CD8-positive, alpha-beta memory T cell (primary cell): ENCODE results near the gene DYNLL1. TPM values are rescaled to one million over a fixed set of nuclear protein-coding genes. Genes with fewer than 3 reads are reported as not detected.

Source experiments
- CTCF ChIA-PET: fragments of 350-600 bp; sonication (Branson Sonifier 250); formaldehyde crosslinking; loops from one replicate; lab custom pipeline; 2021; ENCODE audit warnings: antibody characterized with exemption; lab: Charles Lee
- POLR2A ChIA-PET: fragments of 350-600 bp; sonication (Branson Sonifier 250); formaldehyde crosslinking; loops from one replicate; lab custom pipeline; 2021; ENCODE audit warnings: antibody characterized with exemption; lab: Charles Lee
- DNase-seq, 5 donors: peaks; one replicate each; pipeline versions ENCODE4 v3.0.0 to v3.0.0-alpha.2; 2020 to 2022; ENCODE audit warnings: mixed read lengths in 1 of 5
- H3K27ac ChIP-seq: one replicate; pipeline ENCODE4 v1.7.0; 2013; ENCODE audit warnings: low read depth, mild to moderate bottlenecking, low read length, moderate library complexity
- H3K27me3 ChIP-seq: 2 replicates; pipeline ENCODE4 v1.7.0; 2013; ENCODE audit warnings: low read length, mild to moderate bottlenecking; ENCODE audit not compliant: insufficient read depth, poor library complexity, severe bottlenecking
- H3K36me3 ChIP-seq: 2 replicates; pipeline ENCODE4 v1.7.0; 2013; ENCODE audit warnings: mild to moderate bottlenecking, low read length, moderate library complexity; ENCODE audit not compliant: insufficient read depth
- H3K4me1 ChIP-seq: 2 replicates; pipeline ENCODE4 v1.7.0; 2013; ENCODE audit warnings: mild to moderate bottlenecking, low read length, moderate library complexity; ENCODE audit not compliant: insufficient read depth
- H3K4me3 ChIP-seq: 2 replicates; pipeline ENCODE4 v1.7.0; 2013; ENCODE audit warnings: mild to moderate bottlenecking, low read length
- H3K9me3 ChIP-seq: 2 replicates; pipeline ENCODE4 v1.7.0; 2013; ENCODE audit warnings: mild to moderate bottlenecking, low read length
- H3K27ac Mint-ChIP-seq, 8 donors: one replicate each; pipeline ENCODE4 v1.8.0; 2020 to 2021; ENCODE audit warnings: mixed read lengths in 8 of 8, mild to moderate bottlenecking in 6 of 8, inconsistent platforms in 3 of 8, moderate library complexity in 3 of 8
- H3K27me3 Mint-ChIP-seq, 2 donors: one replicate each; pipeline ENCODE4 v1.8.0; 2020 to 2021; ENCODE audit warnings: mixed read lengths in 2 of 2, mild to moderate bottlenecking in 1 of 2, moderate library complexity in 1 of 2
- H3K36me3 Mint-ChIP-seq, 3 donors: one replicate each; pipeline ENCODE4 v1.8.0; 2020 to 2021; ENCODE audit warnings: mixed read lengths in 3 of 3, inconsistent platforms in 1 of 3, mild to moderate bottlenecking in 1 of 3
- H3K4me1 Mint-ChIP-seq, 3 donors: one replicate each; pipeline ENCODE4 v1.8.0; 2020 to 2021; ENCODE audit warnings: mixed read lengths in 3 of 3, inconsistent platforms in 1 of 3, mild to moderate bottlenecking in 1 of 3
- H3K4me3 Mint-ChIP-seq, 7 donors: one replicate each; pipeline ENCODE4 v1.8.0; 2020 to 2021; ENCODE audit warnings: mixed read lengths in 7 of 7, mild to moderate bottlenecking in 6 of 7, moderate library complexity in 4 of 7, inconsistent platforms in 2 of 7
- H3K9me3 Mint-ChIP-seq, 5 donors: one replicate each; pipeline ENCODE4 v1.8.0; 2020 to 2022; ENCODE audit warnings: mixed read lengths in 5 of 5, mild to moderate bottlenecking in 3 of 5, moderate library complexity in 2 of 5, inconsistent platforms in 1 of 5
- polyA plus RNA-seq: library from polyadenylated mRNA; unstranded; fragments of 300-500 nt; fragmentation: Illumina TruSeq; gene quantifications from one replicate; pipeline ENCODE4 v1.2.3, GENCODE V29; 2021
- total RNA-seq, 2 experiments: library from RNA; stranded (reverse); gene quantifications; one replicate each; pipeline ENCODE4 v1.2.3, GENCODE V29; 2021

DYNLL1 gene
- total and polyA plus RNA-seq, 3 experiments from 2014 or later = 288 to 304 (median 296) TPM

DNA sequence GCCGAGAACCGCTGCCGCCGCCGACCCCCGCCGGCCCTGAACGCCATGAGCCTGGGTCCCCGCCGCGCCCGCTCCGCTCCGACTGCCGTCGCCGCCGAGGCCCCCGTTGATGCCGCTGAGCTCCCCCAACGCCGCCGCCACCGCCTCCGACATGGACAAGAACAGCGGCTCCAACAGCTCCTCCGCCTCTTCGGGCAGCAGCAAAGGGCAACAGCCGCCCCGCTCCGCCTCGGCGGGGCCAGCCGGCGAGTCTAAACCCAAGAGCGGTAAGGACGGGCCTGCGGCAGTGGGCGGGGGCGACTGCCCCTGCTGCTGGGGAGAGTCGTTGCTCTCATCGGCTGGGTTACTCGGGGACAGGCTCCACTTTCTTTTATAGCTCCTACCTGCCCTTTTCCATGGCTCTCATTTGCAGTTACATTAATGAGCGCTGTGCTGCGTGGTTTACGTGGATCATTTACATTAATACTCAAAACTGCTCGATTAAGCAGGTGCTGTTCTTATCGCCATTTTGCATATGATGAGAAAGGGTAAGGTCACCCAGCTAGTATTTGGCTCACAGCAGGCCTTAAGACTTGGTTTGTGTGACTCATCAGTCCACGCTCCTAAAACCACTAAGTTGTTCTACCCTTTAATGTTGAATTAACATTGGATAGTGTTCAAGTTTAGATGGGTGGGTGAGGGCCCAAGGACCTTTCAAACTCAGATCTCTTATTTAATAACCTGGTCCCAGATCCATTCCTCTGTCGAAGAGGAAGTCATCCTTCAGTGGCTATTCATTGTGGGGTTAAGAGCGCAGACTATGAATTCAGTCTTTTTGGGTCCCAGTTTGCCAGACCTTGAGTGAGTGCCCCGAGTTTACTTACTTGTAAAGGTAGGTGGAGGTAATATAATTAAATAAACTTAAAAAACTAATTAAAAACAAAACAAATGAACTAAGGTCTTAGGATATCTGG lies 39.1 kb downstream of the DYNLL1 start:
- Mint-ChIP-seq H3K27ac (peak overlapping the region; percentile 92 to 99 (median 94)), H3K36me3 (peaks cover 0 to 45% (median 7%) of the 10 kb centered on the region in 3 donors), H3K4me1 (peaks cover 47 to 60% (median 55%) of the 10 kb centered on the region in 3 donors), H3K27me3 (peaks cover 0 to 2% of the 10 kb centered on the region in 2 donors), H3K4me3 (peak overlapping the region; percentile 90 to 98 (median 95)), H3K9me3 (no peaks in the 10 kb centered on the region)
- no peaks in the 10 kb centered on the region for H3K9me3 ChIP-seq
- peak in 4 of 5 donors; percentile 37 to 70 (median 39) for DNase-seq
- peak overlapping the region; percentile 86 for H3K27ac ChIP-seq
- ChIA-PET CTCF (interaction anchor here (0.7 to 3.2 kb wide), 2 partner anchors 19 to 66 kb away, joined by 3 to 13 read pairs; partner anchors contain the start of gene SRSF9), POLR2A (interaction anchor here (0.6 to 1.2 kb wide), 7 partner anchors 32 to 243 kb away, joined by 3 to 7 read pairs (median 4); partner anchors contain the start of genes POP5 and RNU4-2)
- peaks cover 4% of the 10 kb centered on the region for H3K36me3 ChIP-seq
- no peaks in the 10 kb centered on the region for H3K27me3 ChIP-seq
- H3K4me3 ChIP-seq = peak overlapping the region; percentile 68
- peaks cover 47% of the 10 kb centered on the region for H3K4me1 ChIP-seq

DNA sequence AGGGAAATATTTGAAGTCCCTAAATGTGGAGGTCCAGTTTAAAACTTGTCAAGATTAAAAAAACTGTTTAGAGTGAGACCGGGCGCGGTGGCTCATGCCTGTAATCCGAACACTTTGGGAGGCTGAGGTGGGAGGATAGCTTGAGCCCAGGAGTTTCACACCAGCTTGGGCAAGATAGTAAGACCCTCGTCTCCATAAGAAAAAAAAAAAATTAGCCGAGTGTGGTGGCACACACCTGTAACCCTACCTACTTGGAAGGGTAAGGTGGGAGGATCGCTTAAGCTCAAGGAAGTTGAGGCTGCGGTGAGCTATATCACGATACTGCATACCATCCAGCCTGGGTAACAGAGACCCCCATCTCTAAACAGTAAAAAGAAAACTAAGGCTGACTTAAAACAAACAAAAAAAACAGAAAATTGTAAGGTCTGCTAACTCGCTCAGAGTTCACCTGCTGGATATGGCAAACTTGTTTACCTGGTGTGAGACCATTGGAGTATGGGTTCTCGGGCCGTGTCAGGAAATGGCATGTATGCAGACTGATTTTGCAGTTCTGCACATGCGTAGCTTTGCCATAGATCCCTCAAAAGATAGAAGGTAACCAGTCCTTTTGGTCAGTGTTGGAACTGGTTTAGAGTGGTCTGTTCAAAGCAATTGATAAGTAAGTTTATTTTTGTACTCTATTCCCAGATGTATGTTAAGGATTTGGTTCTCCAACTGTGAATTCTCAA lies 40.3 kb downstream of the DYNLL1 start:
- H3K27me3 Mint-ChIP-seq = peaks cover 0 to 2% of the 10 kb centered on the region in 2 donors
- POLR2A ChIA-PET = no interaction called here
- peak overlapping the region; percentile 90 to 98 (median 95) for H3K4me3 Mint-ChIP-seq
- no peaks in the 10 kb centered on the region for H3K9me3 ChIP-seq
- H3K27ac Mint-ChIP-seq = peak overlapping the region; percentile 29 to 95 (median 90)
- peak overlapping the region; percentile 55 for H3K4me3 ChIP-seq
- H3K27me3 ChIP-seq = no peaks in the 10 kb centered on the region
- H3K36me3 Mint-ChIP-seq = peaks cover 0 to 55% (median 9%) of the 10 kb centered on the region in 3 donors
- H3K4me1 Mint-ChIP-seq = peaks cover 55 to 69% (median 61%) of the 10 kb centered on the region in 3 donors
- peaks cover 4% of the 10 kb centered on the region for H3K36me3 ChIP-seq
- H3K9me3 Mint-ChIP-seq = no peaks in the 10 kb centered on the region
- peak overlapping the region; percentile 86 for H3K27ac ChIP-seq
- DNase-seq = peak in 3 of 5 donors; percentile 12 to 31 (median 13)
- peaks cover 59% of the 10 kb centered on the region for H3K4me1 ChIP-seq
- CTCF ChIA-PET = interaction anchor here (1.1 to 3.2 kb wide), 2 partner anchors 40 to 67 kb away, joined by 3 to 13 read pairs; partner anchors contain the start of gene SRSF9

DNA sequence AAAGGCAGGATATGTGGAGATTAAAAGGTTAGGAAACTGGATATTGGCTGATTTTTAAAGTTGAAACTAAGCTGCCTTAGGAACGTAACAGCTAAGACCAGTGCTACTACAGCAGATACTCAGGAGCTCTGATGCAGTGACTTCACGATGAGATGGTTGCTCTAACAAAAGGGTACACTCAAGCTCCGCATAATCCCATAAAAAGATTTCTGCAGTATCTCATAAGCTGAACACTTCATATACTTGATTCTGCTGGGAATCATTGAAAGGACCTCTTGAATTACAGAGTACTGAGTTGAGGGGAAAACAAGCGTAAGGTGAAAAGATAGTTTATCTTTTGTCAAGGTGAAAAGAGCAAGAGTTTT lies 41.9 kb downstream of the DYNLL1 start:
- H3K4me1 ChIP-seq = peaks cover 64% of the 10 kb centered on the region
- no peaks in the 10 kb centered on the region for H3K27me3 ChIP-seq
- H3K27ac Mint-ChIP-seq = peak overlapping the region in 7 of 8 donors; percentile 30 to 92 (median 84)
- H3K9me3 Mint-ChIP-seq = no peaks in the 10 kb centered on the region
- peaks cover 0 to 2% of the 10 kb centered on the region in 2 donors for H3K27me3 Mint-ChIP-seq
- H3K27ac ChIP-seq = no peak overlapping the region
- DNase-seq = no peak
- H3K4me3 Mint-ChIP-seq = peak overlapping the region; percentile 90 to 98 (median 95)
- peaks cover 60 to 80% (median 65%) of the 10 kb centered on the region in 3 donors for H3K4me1 Mint-ChIP-seq
- peaks cover 4% of the 10 kb centered on the region for H3K36me3 ChIP-seq
- ChIA-PET POLR2A (interaction anchor here (1.2 to 1.8 kb wide), 2 partner anchors 9 to 41 kb away, joined by 3 to 7 read pairs; partner anchors contain the start of gene COQ5), CTCF (no interaction called here)
- peak overlapping the region; percentile 26 for H3K4me3 ChIP-seq
- H3K36me3 Mint-ChIP-seq = peaks cover 0 to 65% (median 9%) of the 10 kb centered on the region in 3 donors
- H3K9me3 ChIP-seq = no peaks in the 10 kb centered on the region

DNA sequence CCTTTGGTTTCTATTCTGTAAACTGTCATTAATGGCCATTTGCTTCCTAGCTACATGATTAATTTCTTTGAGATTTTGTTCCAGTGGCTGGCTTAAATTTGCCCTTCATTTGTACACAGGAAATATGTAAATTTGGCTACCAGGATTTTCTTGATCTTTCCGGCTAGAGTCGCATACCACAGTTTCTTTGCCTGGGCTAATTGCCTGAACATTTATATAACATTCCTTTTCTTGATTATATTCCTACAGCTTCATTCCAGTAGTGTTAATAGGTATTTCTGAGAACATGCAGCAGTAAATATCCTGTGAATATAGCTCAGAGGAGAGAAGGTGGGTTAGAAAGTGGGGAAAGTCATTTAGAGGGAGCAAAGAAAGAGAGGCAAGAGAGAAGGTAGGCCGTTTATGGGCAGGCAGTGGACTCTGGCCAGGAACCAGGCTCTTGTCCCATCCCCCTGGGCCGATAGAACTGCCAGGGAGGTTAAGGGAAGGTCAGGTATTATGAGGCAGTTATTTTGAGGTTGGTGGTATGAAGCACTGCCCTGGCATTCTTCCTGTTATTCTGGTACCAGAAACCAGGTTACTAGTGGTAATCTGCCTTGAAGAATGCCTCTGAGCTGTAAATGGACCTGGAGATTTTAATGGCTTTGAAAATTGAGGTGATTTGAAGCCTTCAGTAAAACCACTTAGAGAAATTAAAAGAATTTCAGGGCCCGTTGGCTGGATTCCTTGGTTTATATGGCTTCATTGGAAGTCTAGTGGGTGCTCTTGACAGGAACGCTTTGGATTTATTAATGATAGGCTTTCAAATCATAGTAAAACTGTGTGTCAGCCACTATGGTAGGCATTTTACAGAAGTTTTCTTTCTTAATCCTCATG lies 42.6 kb downstream of the DYNLL1 start:
- Mint-ChIP-seq H3K27ac (peak overlapping the region; percentile 12 to 92 (median 82)), H3K4me3 (peak overlapping the region; percentile 90 to 98 (median 95)), H3K4me1 (peaks cover 64 to 84% (median 67%) of the 10 kb centered on the region in 3 donors), H3K27me3 (peaks cover 0 to 2% of the 10 kb centered on the region in 2 donors), H3K9me3 (no peaks in the 10 kb centered on the region), H3K36me3 (peaks cover 0 to 69% (median 9%) of the 10 kb centered on the region in 3 donors)
- Histone ChIP-seq H3K4me1 (peaks cover 69% of the 10 kb centered on the region), H3K27me3 (no peaks in the 10 kb centered on the region), H3K9me3 (no peaks in the 10 kb centered on the region), H3K4me3 (peak overlapping the region; percentile 26), H3K36me3 (peaks cover 4% of the 10 kb centered on the region), H3K27ac (no peak overlapping the region)
- no peak for DNase-seq
- ChIA-PET POLR2A (interaction anchor here (1.2 to 1.8 kb wide), 2 partner anchors 9 to 42 kb away, joined by 3 to 7 read pairs; partner anchors contain the start of gene COQ5), CTCF (interaction anchor here (1.2 kb wide), 1 partner anchor 28 kb away, joined by 3 read pairs; no protein-coding TSS in a partner anchor)

DNA sequence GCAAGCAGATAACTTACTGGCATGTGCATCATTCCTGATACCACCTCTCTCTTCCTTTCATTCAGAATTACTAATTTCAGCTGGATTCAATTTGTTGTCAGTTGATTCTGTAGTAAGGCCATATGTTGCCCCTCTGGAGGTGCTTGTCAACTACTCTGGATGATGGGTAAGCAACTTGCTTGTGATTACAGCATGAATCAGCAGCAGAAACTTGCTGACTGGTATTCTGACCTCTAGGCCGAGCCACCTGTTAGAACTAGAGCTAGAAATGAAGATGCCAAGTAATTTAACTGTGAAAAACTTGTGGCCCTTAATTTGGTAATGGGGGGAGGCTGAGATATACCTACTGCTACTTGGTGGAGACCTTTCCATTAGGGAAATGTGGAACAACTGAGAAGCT lies 43.4 kb downstream of the DYNLL1 start:
- Histone ChIP-seq H3K27ac (no peak overlapping the region), H3K36me3 (peaks cover 4% of the 10 kb centered on the region), H3K9me3 (no peaks in the 10 kb centered on the region), H3K4me3 (peak overlapping the region; percentile 7), H3K4me1 (peaks cover 67% of the 10 kb centered on the region), H3K27me3 (no peaks in the 10 kb centered on the region)
- Mint-ChIP-seq H3K27me3 (no peaks in the 10 kb centered on the region), H3K4me1 (peaks cover 63 to 88% (median 66%) of the 10 kb centered on the region in 3 donors), H3K27ac (peak overlapping the region; percentile 28 to 92 (median 79)), H3K9me3 (no peaks in the 10 kb centered on the region), H3K4me3 (peak overlapping the region; percentile 66 to 97 (median 94)), H3K36me3 (peaks cover 0 to 72% (median 9%) of the 10 kb centered on the region in 3 donors)
- CTCF ChIA-PET = interaction anchor here (1.2 kb wide), 1 partner anchor 28 kb away, joined by 3 read pairs; no protein-coding TSS in a partner anchor
- DNase-seq = no peak
- POLR2A ChIA-PET = interaction anchor here (0.7 to 1.8 kb wide), 3 partner anchors 10 to 214 kb away, joined by 3 to 7 read pairs (median 4); partner anchors contain the start of gene COQ5

DNA sequence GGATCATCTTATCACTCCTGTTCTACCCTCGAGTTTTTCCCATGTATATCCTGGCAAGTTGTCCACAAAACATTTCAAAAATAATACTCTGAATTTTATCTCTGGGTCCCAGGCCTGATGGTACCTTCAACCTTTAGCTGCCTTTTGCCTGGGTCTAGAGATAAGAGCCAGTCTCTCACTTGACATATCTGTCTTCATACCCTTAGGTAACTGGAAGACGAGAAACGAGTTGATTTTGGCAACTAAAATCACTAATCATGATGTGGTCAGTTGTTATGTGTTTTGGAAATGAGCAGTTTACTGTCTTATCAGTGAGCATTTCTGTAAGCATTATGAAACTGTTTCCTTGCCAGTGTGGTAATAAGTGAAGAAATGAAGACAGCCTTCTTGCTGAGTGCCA lies 44.5 kb downstream of the DYNLL1 start:
- H3K9me3 Mint-ChIP-seq = no peaks in the 10 kb centered on the region
- peaks cover 0 to 69% (median 9%) of the 10 kb centered on the region in 3 donors for H3K36me3 Mint-ChIP-seq
- H3K36me3 ChIP-seq = peaks cover 4% of the 10 kb centered on the region
- H3K27me3 ChIP-seq = no peaks in the 10 kb centered on the region
- no peak for DNase-seq
- peaks cover 62 to 90% (median 68%) of the 10 kb centered on the region in 3 donors for H3K4me1 Mint-ChIP-seq
- ChIA-PET CTCF (no interaction called here), POLR2A (no interaction called here)
- H3K9me3 ChIP-seq = no peaks in the 10 kb centered on the region
- no peaks in the 10 kb centered on the region for H3K27me3 Mint-ChIP-seq
- peak overlapping the region in 4 of 8 donors; percentile 17 to 83 (median 54) for H3K27ac Mint-ChIP-seq
- H3K4me1 ChIP-seq = peaks cover 71% of the 10 kb centered on the region
- no peak overlapping the region for H3K27ac ChIP-seq
- peak overlapping the region in 3 of 7 donors; percentile 28 to 48 (median 43) for H3K4me3 Mint-ChIP-seq
- H3K4me3 ChIP-seq = no peak overlapping the region
